ENCODE results near the gene CCDC91. TPM values are rescaled to one million over a fixed set of nuclear protein-coding genes. Genes with fewer than 3 reads are reported as not detected.

The CCDC91 gene
- total and polyA plus RNA-seq, 2 of the 4 experiments (the other 2 are of a cell fraction) = 8.6 to 14.7 TPM

DNA sequence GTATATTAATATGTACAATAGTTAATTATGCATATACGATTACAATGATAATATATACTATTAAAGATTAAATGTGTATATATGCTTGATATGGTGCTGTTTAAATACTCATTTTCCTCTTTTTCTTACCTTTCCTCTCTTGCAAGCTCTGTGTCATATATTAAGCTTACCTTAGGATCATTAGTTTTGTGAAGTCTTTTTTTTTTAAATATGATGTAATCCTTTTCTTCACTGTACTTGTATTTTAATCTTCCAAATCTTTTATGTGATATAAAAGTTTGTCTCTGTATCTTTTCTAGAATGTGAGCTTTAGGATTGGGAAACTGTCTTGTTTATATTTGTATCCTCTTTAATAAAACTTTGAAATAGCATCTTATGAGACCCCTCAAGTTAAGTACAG lies 88.7 kb downstream of the CCDC91 start:
- Histone ChIP-seq H2AK9ac (replicated peaks; ENCODE audit: low read depth, low read length, poor library complexity) (no peak overlapping the region), H3K4me1 (ENCODE audit: control insufficient read depth, insufficient read depth, low read length) (no peaks in the 10 kb centered on the region), H3K79me1 (ENCODE audit: low read depth in 1 of 2, low read length in 2 of 2) (no peaks in the 10 kb centered on the region; a peak in 1 of 4 replicates), H4K5ac (ENCODE audit: low read depth, low read length) (no peak overlapping the region), H3K14ac (replicated peaks; ENCODE audit: low read depth, low read length) (no peak overlapping the region), H3K56ac (ENCODE audit: extremely low read depth, insufficient read depth, low read length) (no peak overlapping the region), H3K9me1 (ENCODE audit: insufficient read depth, low read length) (peaks cover 2% of the 10 kb centered on the region; the same call in 1 of the 2 replicates), H2BK5ac (ENCODE audit: low read depth, low read length, poor library complexity, severe bottlenecking) (no peak overlapping the region), H2AK5ac (ENCODE audit: low read depth, low read length) (no peak overlapping the region), H3K36me3 (ENCODE audit: control insufficient read depth, insufficient read depth, low read length) (no peaks in the 10 kb centered on the region), H3K27me3 (ENCODE audit: control insufficient read depth, insufficient read depth, low read length) (no peaks in the 10 kb centered on the region), H3K4me3 (ENCODE audit: insufficient read depth, low read depth, low read length) (no peak overlapping the region), H3K23ac (ENCODE audit: low read depth, low read length) (no peak overlapping the region), H3K9me3 (ENCODE audit: control insufficient read depth, insufficient read depth, low read length) (no peaks in the 10 kb centered on the region), H2BK120ac (ENCODE audit: low read depth, low read length) (no peak overlapping the region), H3K4me2 (ENCODE audit: low read depth, low read length) (no peak overlapping the region), H2BK15ac (ENCODE audit: low read depth, low read length) (no peak overlapping the region), H4K20me1 (ENCODE audit: insufficient read depth, low read length) (no peaks in the 10 kb centered on the region), H3K27ac (ENCODE audit: insufficient read depth, low read length) (no peak overlapping the region), H2AFZ (replicated peaks; ENCODE audit: low read length, poor library complexity) (no peak overlapping the region), H2BK20ac (ENCODE audit: low read depth, low read length) (no peak overlapping the region), H3K9ac (ENCODE audit: low read depth, low read length) (no peak overlapping the region), H4K8ac (ENCODE audit: low read depth in 2 of 2, low read length in 2 of 2) (no peak overlapping the region), H4K91ac (ENCODE audit: insufficient read depth, low read depth, low read length) (no peak overlapping the region), H3K18ac (ENCODE audit: low read depth, low read length) (no peak overlapping the region), H3K4ac (ENCODE audit: low read depth, low read length) (no peak overlapping the region)
- in situ Hi-C loops (cut with MboI; ENCODE audit: low sequenced_read_pairs) = no loop called here
- ATAC-seq (ENCODE audit: low read depth) = no peak
- intact Hi-C loops (cut with micrococcal nuclease) = no loop called here
- WGBS, 2 experiments (ENCODE audit: extremely low coverage in 2 of 2, insufficient read length in 1 of 2) = no CpG with 5 or more reads among the region's 1 CpG
- dilution Hi-C loops (cut with HindIII; ENCODE audit: low sequenced_read_pairs, unreplicated experiment) = no loop called here
- BruUV-seq (replicated peaks) = no TSS peak
- ChIA-PET CTCF (no interaction called here), POLR2A (ENCODE audit: unreplicated experiment) (no interaction called here)
- DNase-seq = no peak
- TF ChIP-seq, protein P1, sequence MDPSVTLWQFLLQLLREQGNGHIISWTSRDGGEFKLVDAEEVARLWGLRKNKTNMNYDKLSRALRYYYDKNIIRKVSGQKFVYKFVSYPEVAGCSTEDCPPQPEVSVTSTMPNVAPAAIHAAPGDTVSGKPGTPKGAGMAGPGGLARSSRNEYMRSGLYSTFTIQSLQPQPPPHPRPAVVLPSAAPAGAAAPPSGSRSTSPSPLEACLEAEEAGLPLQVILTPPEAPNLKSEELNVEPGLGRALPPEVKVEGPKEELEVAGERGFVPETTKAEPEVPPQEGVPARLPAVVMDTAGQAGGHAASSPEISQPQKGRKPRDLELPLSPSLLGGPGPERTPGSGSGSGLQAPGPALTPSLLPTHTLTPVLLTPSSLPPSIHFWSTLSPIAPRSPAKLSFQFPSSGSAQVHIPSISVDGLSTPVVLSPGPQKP (IDR thresholded peaks at IDR 0.05; ENCODE audit: borderline replicate concordance, low read depth, low read length) = no peak
- TF ChIP-seq RCOR1 (IDR thresholded peaks at IDR 0.05; ENCODE audit: insufficient replicate concordance, low read length) = no peak
- TF ChIP-seq MXI1 (IDR thresholded peaks at IDR 0.05; ENCODE audit: borderline replicate concordance, low read depth, low read length) = no peak
- no peak for TF ChIP-seq POLR2A (IDR thresholded peaks at IDR 0.05; ENCODE audit: low read depth, low read length)
- TF ChIP-seq, protein P2, sequence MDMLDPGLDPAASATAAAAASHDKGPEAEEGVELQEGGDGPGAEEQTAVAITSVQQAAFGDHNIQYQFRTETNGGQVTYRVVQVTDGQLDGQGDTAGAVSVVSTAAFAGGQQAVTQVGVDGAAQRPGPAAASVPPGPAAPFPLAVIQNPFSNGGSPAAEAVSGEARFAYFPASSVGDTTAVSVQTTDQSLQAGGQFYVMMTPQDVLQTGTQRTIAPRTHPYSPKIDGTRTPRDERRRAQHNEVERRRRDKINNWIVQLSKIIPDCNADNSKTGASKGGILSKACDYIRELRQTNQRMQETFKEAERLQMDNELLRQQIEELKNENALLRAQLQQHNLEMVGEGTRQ (IDR thresholded peaks at IDR 0.05; ENCODE audit: low read depth, low read length) = no peak
- TF ChIP-seq RAD21 (IDR thresholded peaks at IDR 0.05; ENCODE audit: low read length) = no peak
- no peak for TF ChIP-seq SMC3 (IDR thresholded peaks at IDR 0.05; ENCODE audit: low read depth, low read length)
- TF ChIP-seq CEBPB (IDR thresholded peaks at IDR 0.05; ENCODE audit: low read depth, low read length) = no peak
- no peak for TF ChIP-seq CHD1 (IDR thresholded peaks at IDR 0.05; ENCODE audit: low read depth, low read length)
- no peak for TF ChIP-seq BHLHE40 (IDR thresholded peaks at IDR 0.05; ENCODE audit: low read depth, low read length)

All from IMR-90 (cell line).